ENCODE results near the gene MAP7D3.
"Not testable (repeated sequence)": the region's sequence is repeated elsewhere in the genome, so short reads cannot be mapped to it uniquely, and the experiment has no call there.

The MAP7D3 gene

DNA sequence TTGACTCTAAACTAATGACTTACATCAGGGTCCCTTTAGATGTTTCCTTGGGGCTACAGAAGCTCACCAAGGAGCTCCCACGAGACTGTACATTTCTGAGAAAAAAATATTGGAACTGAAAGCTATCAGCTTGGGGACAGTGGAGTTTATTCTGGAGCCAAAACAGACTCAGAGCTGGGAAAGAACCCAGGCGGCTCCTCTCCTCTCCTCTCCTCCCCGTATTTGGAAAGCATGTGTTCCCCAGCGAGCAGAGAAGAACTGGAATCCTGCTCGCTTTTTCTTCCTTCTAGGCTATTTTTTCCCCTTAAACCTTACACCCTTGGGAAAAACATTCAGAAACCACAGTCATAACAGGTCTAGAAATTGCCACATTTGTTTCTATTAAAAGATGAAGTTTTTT, 4.3 kb upstream of the MAP7D3 start:
- Histone ChIP-seq H3K27me3 (ENCODE audit: control insufficient read depth in 2 of 2, insufficient read depth in 2 of 2, low read length in 2 of 2) (peaks cover 0 to 7% of the 10 kb centered on the region in 2 donors), H3K4me1 (ENCODE audit: control insufficient read depth in 2 of 2, insufficient read depth in 2 of 2, low read length in 2 of 2) (no peaks in the 10 kb centered on the region), H3K9me3 (ENCODE audit: control insufficient read depth in 2 of 2, low read length in 2 of 2) (no peaks in the 10 kb centered on the region), H3K4me3 (ENCODE audit: low read length in 2 of 2) (no peak overlapping the region), H3K36me3 (ENCODE audit: control insufficient read depth in 2 of 2, insufficient read depth in 2 of 2, low read length in 2 of 2) (no peaks in the 10 kb centered on the region), H3K27ac (ENCODE audit: low read depth in 2 of 2, low read length in 2 of 2) (no peak overlapping the region), H3K9ac (ENCODE audit: low read depth in 1 of 2, low read length in 2 of 2) (no peak overlapping the region)

DNA sequence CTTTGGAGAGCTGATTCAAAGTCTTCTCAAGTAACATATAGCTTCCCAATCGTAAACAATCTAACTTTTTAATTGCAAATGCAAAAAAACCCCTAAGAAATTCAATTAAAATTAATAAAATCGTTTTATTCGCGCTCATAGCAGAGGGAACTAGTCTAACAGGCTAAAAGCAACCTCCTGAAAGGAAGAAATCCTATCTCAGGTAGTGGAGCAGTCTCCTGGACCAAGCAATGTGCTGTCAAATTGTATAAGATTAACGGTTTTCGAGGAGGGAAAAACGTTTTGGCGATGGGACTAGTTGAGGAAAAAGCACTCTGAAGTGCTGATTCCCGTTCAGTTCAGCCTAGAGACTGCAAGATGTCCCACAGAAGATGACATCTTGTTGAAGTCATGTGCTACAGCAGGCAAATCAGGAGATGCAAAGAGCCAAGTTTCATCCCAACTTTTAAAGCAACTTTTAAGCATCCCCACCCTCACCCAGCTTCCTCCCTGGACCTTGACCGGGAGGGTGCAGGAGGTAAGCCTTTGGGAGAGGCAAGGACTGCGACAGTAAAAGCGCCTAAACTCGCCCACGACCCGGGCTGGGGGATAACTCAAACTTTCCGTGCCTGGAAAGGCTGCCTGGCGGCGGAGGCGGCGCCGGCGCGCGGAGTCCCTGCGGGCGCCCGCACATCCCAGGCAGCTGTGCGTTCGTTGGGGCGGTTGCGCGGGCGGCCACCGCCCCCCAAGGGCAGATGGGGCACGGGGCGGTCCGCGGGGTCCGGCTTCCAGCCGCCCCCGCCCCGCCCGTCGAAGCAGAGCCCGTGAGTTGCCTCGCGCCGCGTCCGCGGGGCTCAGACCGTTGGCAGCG, 784 bp downstream of the MAP7D3 start:
- Histone ChIP-seq H3K27me3 (ENCODE audit: control insufficient read depth in 2 of 2, insufficient read depth in 2 of 2, low read length in 2 of 2) (peaks cover 0 to 15% of the 10 kb centered on the region in 2 donors), H3K36me3 (ENCODE audit: control insufficient read depth in 2 of 2, insufficient read depth in 2 of 2, low read length in 2 of 2) (no peaks in the 10 kb centered on the region), H3K4me3 (ENCODE audit: low read length in 2 of 2) (peak overlapping the region; percentile 60 to 64), H3K4me1 (ENCODE audit: control insufficient read depth in 2 of 2, insufficient read depth in 2 of 2, low read length in 2 of 2) (no peaks in the 10 kb centered on the region), H3K27ac (ENCODE audit: low read depth in 2 of 2, low read length in 2 of 2) (peak overlapping the region; percentile 35 to 51), H3K9me3 (ENCODE audit: control insufficient read depth in 2 of 2, low read length in 2 of 2) (no peaks in the 10 kb centered on the region), H3K9ac (ENCODE audit: low read depth in 1 of 2, low read length in 2 of 2) (peak overlapping the region in 1 of 2 donors; percentile 59)

DNA sequence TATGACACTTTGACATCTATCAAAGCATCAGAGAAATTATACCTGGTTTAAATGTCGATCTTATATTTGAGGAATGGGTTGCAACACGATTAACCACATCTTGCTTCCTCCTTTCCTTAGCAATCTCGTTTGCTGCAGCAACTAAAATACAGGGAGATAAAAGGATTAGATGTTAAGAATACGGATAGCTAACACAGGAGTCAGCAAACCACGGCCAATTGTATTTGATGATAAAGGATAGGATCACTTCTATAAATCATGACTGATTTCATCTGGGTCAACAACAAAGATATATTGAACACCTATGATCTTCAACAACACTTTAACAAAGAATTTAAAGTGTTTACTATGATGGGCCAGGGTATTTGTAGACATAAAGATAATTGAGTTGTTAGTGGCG, 5.0 kb downstream of the MAP7D3 start:
- H3K27me3 ChIP-seq (ENCODE audit: control insufficient read depth in 2 of 2, insufficient read depth in 2 of 2, low read length in 2 of 2), result peaks cover 0 to 9% of the 10 kb centered on the region in 2 donors
- H3K4me1 ChIP-seq (ENCODE audit: control insufficient read depth in 2 of 2, insufficient read depth in 2 of 2, low read length in 2 of 2), result no peaks in the 10 kb centered on the region
- no peak overlapping the region for H3K4me3 ChIP-seq (ENCODE audit: low read length in 2 of 2)
- no peaks in the 10 kb centered on the region for H3K9me3 ChIP-seq (ENCODE audit: control insufficient read depth in 2 of 2, low read length in 2 of 2)
- no peak overlapping the region for H3K27ac ChIP-seq (ENCODE audit: low read depth in 2 of 2, low read length in 2 of 2)
- no peak overlapping the region for H3K9ac ChIP-seq (ENCODE audit: low read depth in 1 of 2, low read length in 2 of 2)
- H3K36me3 ChIP-seq (ENCODE audit: control insufficient read depth in 2 of 2, insufficient read depth in 2 of 2, low read length in 2 of 2), result peaks cover 0 to 3% of the 10 kb centered on the region in 2 donors

DNA sequence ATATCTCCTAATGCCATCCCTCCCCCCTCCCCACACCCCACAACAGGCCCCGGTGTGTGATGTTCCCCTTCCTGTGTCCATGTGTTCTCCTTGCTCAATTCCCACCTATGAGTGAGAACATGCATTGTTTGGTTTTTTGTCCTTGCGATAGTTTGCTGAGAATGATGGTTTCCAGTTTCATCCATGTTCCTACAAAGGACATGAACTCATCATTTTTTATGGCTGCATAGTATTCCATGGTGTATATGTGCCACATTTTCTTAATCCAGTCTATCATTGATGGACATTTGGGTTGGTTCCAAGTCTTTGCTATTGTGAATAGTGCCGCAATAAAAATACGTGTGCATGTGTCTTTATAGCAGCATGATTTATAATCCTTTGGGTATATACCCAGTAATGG, 13.4 kb downstream of the MAP7D3 start:
- not testable (repeated sequence) for H3K9me3 ChIP-seq (ENCODE audit: control insufficient read depth in 2 of 2, low read length in 2 of 2); H3K36me3 ChIP-seq (ENCODE audit: control insufficient read depth in 2 of 2, insufficient read depth in 2 of 2, low read length in 2 of 2); H3K27me3 ChIP-seq (ENCODE audit: control insufficient read depth in 2 of 2, insufficient read depth in 2 of 2, low read length in 2 of 2); H3K9ac ChIP-seq (ENCODE audit: low read depth in 1 of 2, low read length in 2 of 2); H3K4me3 ChIP-seq (ENCODE audit: low read length in 2 of 2); H3K4me1 ChIP-seq (ENCODE audit: control insufficient read depth in 2 of 2, insufficient read depth in 2 of 2, low read length in 2 of 2); H3K27ac ChIP-seq (ENCODE audit: low read depth in 2 of 2, low read length in 2 of 2)

DNA sequence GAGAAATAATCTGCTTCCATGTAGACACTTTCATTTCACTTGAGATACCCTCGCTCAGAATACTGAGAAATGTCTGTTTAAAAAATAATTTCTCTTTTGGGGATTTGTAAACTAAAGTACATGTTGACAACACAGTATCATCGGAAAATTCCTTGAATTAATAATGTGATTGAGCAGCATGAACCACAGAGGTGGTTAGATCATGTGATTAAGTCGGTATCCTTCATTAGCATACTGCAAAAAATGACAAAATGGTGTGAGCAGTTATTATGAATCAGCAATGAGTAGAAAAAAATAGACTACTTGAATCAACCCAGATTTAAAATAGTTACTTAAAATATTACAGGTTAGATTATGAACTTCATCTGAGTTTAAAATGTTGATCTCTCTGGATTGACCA, 14.1 kb downstream of the MAP7D3 start:
- H3K27ac ChIP-seq (ENCODE audit: low read depth in 2 of 2, low read length in 2 of 2), result no peak overlapping the region
- no peaks in the 10 kb centered on the region for H3K9me3 ChIP-seq (ENCODE audit: control insufficient read depth in 2 of 2, low read length in 2 of 2)
- H3K4me1 ChIP-seq (ENCODE audit: control insufficient read depth in 2 of 2, insufficient read depth in 2 of 2, low read length in 2 of 2), result no peaks in the 10 kb centered on the region
- H3K27me3 ChIP-seq (ENCODE audit: control insufficient read depth in 2 of 2, insufficient read depth in 2 of 2, low read length in 2 of 2), result no peaks in the 10 kb centered on the region
- H3K9ac ChIP-seq (ENCODE audit: low read depth in 1 of 2, low read length in 2 of 2), result no peak overlapping the region
- no peak overlapping the region for H3K4me3 ChIP-seq (ENCODE audit: low read length in 2 of 2)
- no peaks in the 10 kb centered on the region for H3K36me3 ChIP-seq (ENCODE audit: control insufficient read depth in 2 of 2, insufficient read depth in 2 of 2, low read length in 2 of 2)

DNA sequence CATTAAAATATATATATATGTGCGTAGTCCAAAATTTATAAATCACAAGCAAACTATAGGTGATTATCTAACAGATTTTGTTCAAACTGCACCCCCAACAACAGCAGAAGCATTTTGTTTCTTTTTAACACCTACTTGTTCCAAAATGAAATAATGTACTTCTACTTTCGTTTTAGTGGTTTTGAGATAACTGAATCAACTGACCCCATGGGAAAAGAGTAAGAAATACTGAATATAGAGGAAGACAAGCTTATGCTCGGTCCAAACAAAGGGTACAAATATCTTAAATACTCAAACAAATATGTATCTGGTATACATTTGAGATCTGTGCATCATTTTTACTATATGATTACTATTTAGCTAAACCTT, 22.4 kb downstream of the MAP7D3 start:
- Histone ChIP-seq H3K4me3 (ENCODE audit: low read length in 2 of 2) (no peak overlapping the region), H3K27me3 (ENCODE audit: control insufficient read depth in 2 of 2, insufficient read depth in 2 of 2, low read length in 2 of 2) (no peaks in the 10 kb centered on the region), H3K4me1 (ENCODE audit: control insufficient read depth in 2 of 2, insufficient read depth in 2 of 2, low read length in 2 of 2) (no peaks in the 10 kb centered on the region), H3K9ac (ENCODE audit: low read depth in 1 of 2, low read length in 2 of 2) (no peak overlapping the region), H3K36me3 (ENCODE audit: control insufficient read depth in 2 of 2, insufficient read depth in 2 of 2, low read length in 2 of 2) (no peaks in the 10 kb centered on the region), H3K27ac (ENCODE audit: low read depth in 2 of 2, low read length in 2 of 2) (no peak overlapping the region), H3K9me3 (ENCODE audit: control insufficient read depth in 2 of 2, low read length in 2 of 2) (no peaks in the 10 kb centered on the region)

DNA sequence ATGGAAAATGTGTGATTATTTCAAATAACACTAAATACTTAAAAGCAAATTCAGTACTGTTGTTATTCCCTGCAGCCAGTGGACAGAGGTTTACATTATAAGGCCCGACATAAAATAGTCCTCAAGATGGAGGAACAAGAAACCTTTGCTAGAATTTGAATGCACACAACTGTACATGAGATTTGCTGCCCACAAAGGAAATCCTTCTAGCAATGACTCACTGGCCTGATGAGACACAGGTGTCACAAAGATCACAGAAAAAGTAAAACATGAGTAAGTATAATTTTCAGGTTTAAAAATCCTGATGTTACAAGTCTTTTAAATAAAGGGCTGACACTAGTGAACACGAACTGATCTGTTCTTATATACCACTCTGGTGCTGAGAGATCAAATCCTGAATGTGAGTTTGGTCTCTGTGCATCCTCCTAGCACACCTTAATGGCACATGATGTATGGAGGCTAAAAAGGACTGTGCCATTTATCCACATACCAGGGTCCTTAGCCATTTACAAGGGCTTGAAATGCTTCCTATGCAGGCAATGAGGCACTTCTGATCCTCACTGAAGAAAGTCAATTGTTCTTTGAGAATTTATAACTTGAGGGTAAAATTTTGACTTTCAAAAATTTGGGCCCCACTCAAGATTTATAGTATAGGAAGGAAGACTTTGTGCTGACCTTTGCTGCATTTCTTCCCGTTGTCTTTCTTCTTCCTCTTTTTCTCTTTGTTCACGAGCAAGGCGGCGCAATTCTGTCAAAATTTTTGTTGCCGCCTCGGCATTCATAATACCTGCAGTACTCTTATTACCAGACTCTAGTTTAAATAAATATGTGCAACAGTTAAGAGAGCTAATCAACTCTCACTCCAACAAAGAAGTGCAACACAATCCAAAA, 23.0 kb downstream of the MAP7D3 start:
- H3K4me3 ChIP-seq (ENCODE audit: low read length in 2 of 2), result no peak overlapping the region
- no peaks in the 10 kb centered on the region for H3K36me3 ChIP-seq (ENCODE audit: control insufficient read depth in 2 of 2, insufficient read depth in 2 of 2, low read length in 2 of 2)
- H3K9ac ChIP-seq (ENCODE audit: low read depth in 1 of 2, low read length in 2 of 2), result no peak overlapping the region
- no peaks in the 10 kb centered on the region for H3K4me1 ChIP-seq (ENCODE audit: control insufficient read depth in 2 of 2, insufficient read depth in 2 of 2, low read length in 2 of 2)
- H3K9me3 ChIP-seq (ENCODE audit: control insufficient read depth in 2 of 2, low read length in 2 of 2), result no peaks in the 10 kb centered on the region
- no peak overlapping the region for H3K27ac ChIP-seq (ENCODE audit: low read depth in 2 of 2, low read length in 2 of 2)
- no peaks in the 10 kb centered on the region for H3K27me3 ChIP-seq (ENCODE audit: control insufficient read depth in 2 of 2, insufficient read depth in 2 of 2, low read length in 2 of 2)

DNA sequence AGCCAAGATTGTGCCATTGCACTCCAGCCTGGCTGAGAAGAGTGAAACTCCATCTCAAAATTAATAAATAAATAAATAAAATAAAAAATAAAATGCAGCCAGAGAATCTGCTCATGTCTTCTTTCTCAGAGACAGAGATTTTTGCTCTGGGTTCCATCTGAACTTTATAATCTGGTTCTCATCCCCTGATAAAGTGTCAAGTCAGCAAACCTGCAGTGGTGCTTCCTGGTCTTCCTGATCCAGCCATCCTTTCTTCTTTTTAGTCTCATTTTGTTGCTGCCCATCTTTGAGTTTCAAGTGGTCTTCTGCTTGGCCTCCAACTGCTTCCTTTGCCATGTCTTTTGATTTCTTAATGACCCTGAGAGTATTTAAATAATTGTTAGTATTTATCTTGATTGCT, 24.1 kb downstream of the MAP7D3 start:
- H3K9me3 ChIP-seq (ENCODE audit: control insufficient read depth in 2 of 2, low read length in 2 of 2), result no peaks in the 10 kb centered on the region
- H3K36me3 ChIP-seq (ENCODE audit: control insufficient read depth in 2 of 2, insufficient read depth in 2 of 2, low read length in 2 of 2), result no peaks in the 10 kb centered on the region
- H3K9ac ChIP-seq (ENCODE audit: low read depth in 1 of 2, low read length in 2 of 2), result no peak overlapping the region
- H3K27me3 ChIP-seq (ENCODE audit: control insufficient read depth in 2 of 2, insufficient read depth in 2 of 2, low read length in 2 of 2), result no peaks in the 10 kb centered on the region
- H3K4me1 ChIP-seq (ENCODE audit: control insufficient read depth in 2 of 2, insufficient read depth in 2 of 2, low read length in 2 of 2), result no peaks in the 10 kb centered on the region
- H3K4me3 ChIP-seq (ENCODE audit: low read length in 2 of 2), result no peak overlapping the region
- H3K27ac ChIP-seq (ENCODE audit: low read depth in 2 of 2, low read length in 2 of 2), result no peak overlapping the region

DNA sequence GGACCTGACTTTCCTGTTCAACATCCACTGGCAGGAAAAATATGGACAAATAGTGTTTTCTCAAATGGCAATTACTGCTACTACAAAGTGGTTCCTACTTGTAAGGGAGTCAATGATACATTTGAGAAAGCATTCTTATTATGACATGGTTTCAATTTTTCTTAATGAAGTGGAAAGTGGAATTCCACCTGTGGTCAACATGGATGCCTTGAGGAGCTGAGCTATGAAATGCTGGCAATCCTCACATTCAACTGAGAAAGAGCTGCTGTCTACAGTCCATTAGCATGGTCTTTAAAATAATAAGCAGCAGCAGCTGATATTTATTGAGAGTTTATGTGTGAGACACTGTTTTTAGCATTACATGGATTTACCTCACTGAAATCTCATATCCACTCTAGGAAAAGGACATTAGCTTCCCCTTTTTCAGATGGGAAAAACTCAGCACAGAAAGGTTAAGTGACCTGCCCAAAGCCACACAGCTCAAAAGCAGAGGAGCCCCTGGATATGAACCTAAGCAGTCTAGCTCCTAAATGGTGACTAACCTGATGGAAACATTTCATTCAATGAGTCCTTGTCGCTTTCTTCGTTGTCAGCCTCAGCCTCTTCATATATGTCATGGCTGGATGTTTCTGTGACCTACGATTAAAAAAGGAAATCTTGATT, 29.2 kb downstream of the MAP7D3 start:
- no peak overlapping the region for H3K27ac ChIP-seq (ENCODE audit: low read depth in 2 of 2, low read length in 2 of 2)
- H3K27me3 ChIP-seq (ENCODE audit: control insufficient read depth in 2 of 2, insufficient read depth in 2 of 2, low read length in 2 of 2), result no peaks in the 10 kb centered on the region
- H3K4me3 ChIP-seq (ENCODE audit: low read length in 2 of 2), result no peak overlapping the region
- no peaks in the 10 kb centered on the region for H3K4me1 ChIP-seq (ENCODE audit: control insufficient read depth in 2 of 2, insufficient read depth in 2 of 2, low read length in 2 of 2)
- no peak overlapping the region for H3K9ac ChIP-seq (ENCODE audit: low read depth in 1 of 2, low read length in 2 of 2)
- H3K36me3 ChIP-seq (ENCODE audit: control insufficient read depth in 2 of 2, insufficient read depth in 2 of 2, low read length in 2 of 2), result no peaks in the 10 kb centered on the region
- no peaks in the 10 kb centered on the region for H3K9me3 ChIP-seq (ENCODE audit: control insufficient read depth in 2 of 2, low read length in 2 of 2)

DNA sequence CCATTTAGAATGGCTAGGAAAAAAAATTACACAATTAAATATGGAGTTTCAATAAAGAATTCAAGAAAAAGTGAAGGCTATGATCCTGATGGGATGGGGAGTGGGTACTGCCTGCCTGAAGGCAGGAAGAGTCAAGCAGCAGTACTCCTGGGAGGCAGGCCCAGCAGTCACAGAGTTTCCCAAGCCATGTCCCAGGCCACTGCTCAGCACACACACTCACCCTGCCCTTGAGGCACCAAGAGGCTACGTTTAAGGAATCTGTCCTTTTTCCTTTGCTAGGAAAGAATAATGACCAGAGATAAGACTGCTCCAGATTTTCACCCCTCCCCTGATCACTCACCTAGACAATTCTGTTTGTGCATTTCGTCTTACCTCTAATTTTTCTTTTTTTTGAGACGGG, 30.2 kb downstream of the MAP7D3 start:
- Histone ChIP-seq H3K9me3 (ENCODE audit: control insufficient read depth in 2 of 2, low read length in 2 of 2) (no peaks in the 10 kb centered on the region), H3K27me3 (ENCODE audit: control insufficient read depth in 2 of 2, insufficient read depth in 2 of 2, low read length in 2 of 2) (no peaks in the 10 kb centered on the region), H3K27ac (ENCODE audit: low read depth in 2 of 2, low read length in 2 of 2) (no peak overlapping the region), H3K4me3 (ENCODE audit: low read length in 2 of 2) (no peak overlapping the region), H3K4me1 (ENCODE audit: control insufficient read depth in 2 of 2, insufficient read depth in 2 of 2, low read length in 2 of 2) (no peaks in the 10 kb centered on the region), H3K9ac (ENCODE audit: low read depth in 1 of 2, low read length in 2 of 2) (no peak overlapping the region), H3K36me3 (ENCODE audit: control insufficient read depth in 2 of 2, insufficient read depth in 2 of 2, low read length in 2 of 2) (no peaks in the 10 kb centered on the region)

All from mucosa of rectum (tissue), 2 donors.